DMS53 treated with DMSO at 0.1 percent for 48 hours (cell line): ENCODE results near the gene APC.

Experiments
- DNase-seq: peaks from one replicate; lab custom pipeline; 2025; ENCODE audit not compliant: unreplicated experiment; lab: John Stamatoyannopoulos, UW

Gene APC

GRCh38 chr5:112776301-112776856 is 38.7 kb downstream of the APC start:
- DNase-seq = no peak

- no peak for DNase-seq
Measured at GRCh38 chr5:112779531-112779930, 41.8 kb downstream of the APC start.

- DNase-seq = no peak
Measured at GRCh38 chr5:112784726-112785125, 47.0 kb downstream of the APC start.

GRCh38 chr5:112787261-112787660 is 49.6 kb downstream of the APC start:
- no peak for DNase-seq

GRCh38 chr5:112787896-112788295 is 50.2 kb downstream of the APC start:
- DNase-seq = no peak

- DNase-seq = no peak
Measured at GRCh38 chr5:112793201-112793600, 55.5 kb downstream of the APC start.

- no peak for DNase-seq
Measured at GRCh38 chr5:112794410-112794809, 56.7 kb downstream of the APC start.

GRCh38 chr5:112795342-112795741 is 57.7 kb downstream of the APC start:
- DNase-seq = no peak

- no peak for DNase-seq
Measured at GRCh38 chr5:112795944-112796678, 58.4 kb downstream of the APC start.

- DNase-seq = no peak
Measured at GRCh38 chr5:112799661-112800060, 62.0 kb downstream of the APC start.

- no peak for DNase-seq
Measured at GRCh38 chr5:112800891-112801290, 63.2 kb downstream of the APC start.

GRCh38 chr5:112811023-112811422 is 73.3 kb downstream of the APC start:
- no peak for DNase-seq

- DNase-seq = no peak
Measured at GRCh38 chr5:112812549-112812948, 74.9 kb downstream of the APC start.

GRCh38 chr5:112820246-112820645 is 82.6 kb downstream of the APC start:
- DNase-seq = no peak

GRCh38 chr5:112822456-112822855 is 84.8 kb downstream of the APC start:
- no peak for DNase-seq

- no peak for DNase-seq
Measured at GRCh38 chr5:112823181-112823580, 85.5 kb downstream of the APC start.

GRCh38 chr5:112823656-112824055 is 86.0 kb downstream of the APC start:
- DNase-seq = no peak

GRCh38 chr5:112824197-112824596 is 86.5 kb downstream of the APC start:
- DNase-seq = no peak

- DNase-seq = no peak
Measured at GRCh38 chr5:112830378-112830777, 92.7 kb downstream of the APC start.

- DNase-seq = no peak
Measured at GRCh38 chr5:112833971-112834370, 96.3 kb downstream of the APC start.

- DNase-seq = no peak
Measured at GRCh38 chr5:112844489-112844888, 106.8 kb downstream of the APC start.

- no peak for DNase-seq
Measured at GRCh38 chr5:112846556-112846955, 108.9 kb downstream of the APC start.

GRCh38 chr5:112847306-112847705 is 109.6 kb downstream of the APC start:
- no peak for DNase-seq
